Gastrocnemius medialis (tissue), 4 donors: ENCODE data around the gene PTGER4. TPM values are rescaled to one million over a fixed set of nuclear protein-coding genes. Genes with fewer than 3 reads are reported as not detected.
"Not testable (repeated sequence)": the region's sequence is repeated elsewhere in the genome, so short reads cannot be mapped to it uniquely, and the experiment has no call there.

Experiments
- ATAC-seq, 2 donors: fragments of 150-250 bp; one replicate each; pipeline ENCODE4 v1.9.1; 2016
- DNase-seq, 2 donors: peaks; one replicate each; pipeline ENCODE4 v3.0.0-alpha.2; 2019
- H3K27ac ChIP-seq, 4 donors: fragments of 200-600 bp; sonication (generic); 1 replicate in 1 of 4; 2 replicates in 3 of 4; pipeline ENCODE4 v1.5.1; 2016 to 2018; ENCODE audit warnings: mild to moderate bottlenecking in 2 of 4, moderate library complexity in 1 of 4
- H3K27me3 ChIP-seq, 3 donors: fragments of 200-600 bp; sonication (generic) in 2 of 3; 1 replicate in 1 of 3; 2 replicates in 2 of 3; pipeline versions ENCODE4 v1.5.1 to v1.6.0; 2016 to 2019; ENCODE audit warnings: mild to moderate bottlenecking in 1 of 3, moderate library complexity in 1 of 3
- H3K36me3 ChIP-seq, 2 donors: fragments of 200-600 bp; sonication (generic) in 1 of 2; one replicate each; pipeline ENCODE4 v1.5.1; 2017 to 2018
- H3K4me1 ChIP-seq, 2 donors: fragments of 200-600 bp; sonication (generic) in 1 of 2; one replicate each; pipeline ENCODE4 v1.5.1; 2016 to 2017; ENCODE audit warnings: mild to moderate bottlenecking in 2 of 2
- H3K4me3 ChIP-seq, 4 donors: fragments of 200-600 bp; sonication (generic) in 3 of 4; 1 replicate in 1 of 4; 2 replicates in 3 of 4; pipeline ENCODE4 v1.5.1; 2016 to 2019; ENCODE audit warnings: mild to moderate bottlenecking in 2 of 4
- H3K9me3 ChIP-seq, 3 donors: fragments of 200-600 bp; sonication (generic) in 2 of 3; 1 replicate in 1 of 3; 2 replicates in 2 of 3; pipeline ENCODE4 v1.5.1; 2016 to 2019
- POLR2A ChIP-seq, 2 donors: fragments of 450-650 bp; IDR thresholded peaks; one replicate each; pipeline ENCODE4 v1.6.1; 2017; ENCODE audit warnings: antibody characterized with exemption in 2 of 2, mild to moderate bottlenecking in 2 of 2, moderate library complexity in 2 of 2
- in situ Hi-C, 4 donors: fragments of 200-750 bp; cut with MboI; loops; one replicate each; pipeline versions ENCODE4 v1.15.0 to v1.8.0; 2017; ENCODE audit warnings: low sequenced_read_pairs in 4 of 4
- intact Hi-C: fragments of 100-400 bp; cut with DNase I; formaldehyde crosslinking; loops from one replicate; pipeline ENCODE4 v1.15.1; 2023; ENCODE audit warnings: low total_unique reads
- total RNA-seq, 4 donors: library from RNA; depleted of rRNA; stranded (reverse); fragments of >200 nt; gene quantifications; one replicate each; pipeline versions ENCODE4 v1.1.0 to v1.2.3, GENCODE V29; 2016
- TF ChIP-seq, protein P1 (sequence below), 5 experiments: fragments of 450-650 bp in 3 of 5; fragments of 200-600 bp in 2 of 5; sonication (generic) in 2 of 5; IDR thresholded peaks in 4 of 5; conservative IDR thresholded peaks in 1 of 5; 1 replicate in 4 of 5; 2 replicates in 1 of 5; pipeline ENCODE4 v1.5.1; 2016 to 2019; ENCODE audit warnings: antibody characterized with exemption in 5 of 5, mild to moderate bottlenecking in 3 of 5, moderate library complexity in 3 of 5

Gene PTGER4
- total RNA-seq, 4 donors from 2014 or later = 4.2 to 11.2 (median 7.4) TPM

DNA sequence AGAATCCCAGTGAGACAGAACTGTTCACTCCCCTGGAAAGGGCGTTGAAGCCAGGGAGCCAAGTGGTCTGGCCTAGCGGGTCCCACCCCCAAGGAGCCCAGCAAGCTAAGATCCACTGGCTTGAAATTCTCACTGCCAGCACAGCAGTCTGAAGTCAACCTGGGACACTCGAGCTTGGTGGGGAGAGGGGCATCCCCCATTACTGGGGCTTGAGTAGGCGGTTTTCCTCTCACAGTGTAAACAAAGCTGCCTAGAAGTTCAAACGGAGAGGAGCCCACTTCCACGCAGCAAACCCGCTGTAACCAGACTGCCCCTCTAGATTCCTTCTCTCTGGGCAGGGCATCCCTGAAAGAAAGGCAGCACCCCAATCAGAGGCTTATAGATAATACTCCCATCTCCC lies 45.1 kb upstream of the PTGER4 start:
- intact Hi-C loops = no loop called here
- Histone ChIP-seq H3K36me3 (no peaks in the 10 kb centered on the region), H3K27me3 (no peaks in the 10 kb centered on the region)

DNA sequence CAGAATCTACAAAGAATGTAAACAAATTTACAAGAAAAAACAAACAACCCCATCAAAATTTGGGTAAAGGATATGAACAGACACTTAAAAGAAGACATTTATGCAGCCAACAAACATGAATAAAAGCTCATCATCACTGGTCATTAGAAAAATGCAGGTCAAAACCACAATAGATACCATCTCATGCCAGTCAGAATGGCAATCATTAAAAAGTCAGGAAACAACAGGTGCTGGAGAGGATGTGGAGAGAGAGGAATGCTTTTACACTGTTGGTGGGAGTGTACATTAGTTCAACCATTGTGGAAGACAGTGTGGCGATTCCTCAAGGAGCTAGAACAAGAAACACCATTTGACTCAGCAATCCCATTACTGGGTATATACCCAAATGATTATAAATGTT lies 40.2 kb upstream of the PTGER4 start:
- H3K9me3 ChIP-seq, H3K4me3 ChIP-seq, DNase-seq, in situ Hi-C loops, ATAC-seq, intact Hi-C loops, H3K27ac ChIP-seq, H3K36me3 ChIP-seq, H3K4me1 ChIP-seq, H3K27me3 ChIP-seq: not testable (repeated sequence)

More for the DNA sequence above, 45.1 kb upstream of the PTGER4 start:
- H3K9me3 ChIP-seq = no peaks in the 10 kb centered on the region
- no peak for ATAC-seq
- DNase-seq = no peak
- H3K4me1 ChIP-seq = no peaks in the 10 kb centered on the region
- H3K4me3 ChIP-seq = no peak overlapping the region
- in situ Hi-C loops = no loop called here
- TF ChIP-seq POLR2A (IDR thresholded peaks at IDR 0.05) = no peak
- TF ChIP-seq, protein P1, sequence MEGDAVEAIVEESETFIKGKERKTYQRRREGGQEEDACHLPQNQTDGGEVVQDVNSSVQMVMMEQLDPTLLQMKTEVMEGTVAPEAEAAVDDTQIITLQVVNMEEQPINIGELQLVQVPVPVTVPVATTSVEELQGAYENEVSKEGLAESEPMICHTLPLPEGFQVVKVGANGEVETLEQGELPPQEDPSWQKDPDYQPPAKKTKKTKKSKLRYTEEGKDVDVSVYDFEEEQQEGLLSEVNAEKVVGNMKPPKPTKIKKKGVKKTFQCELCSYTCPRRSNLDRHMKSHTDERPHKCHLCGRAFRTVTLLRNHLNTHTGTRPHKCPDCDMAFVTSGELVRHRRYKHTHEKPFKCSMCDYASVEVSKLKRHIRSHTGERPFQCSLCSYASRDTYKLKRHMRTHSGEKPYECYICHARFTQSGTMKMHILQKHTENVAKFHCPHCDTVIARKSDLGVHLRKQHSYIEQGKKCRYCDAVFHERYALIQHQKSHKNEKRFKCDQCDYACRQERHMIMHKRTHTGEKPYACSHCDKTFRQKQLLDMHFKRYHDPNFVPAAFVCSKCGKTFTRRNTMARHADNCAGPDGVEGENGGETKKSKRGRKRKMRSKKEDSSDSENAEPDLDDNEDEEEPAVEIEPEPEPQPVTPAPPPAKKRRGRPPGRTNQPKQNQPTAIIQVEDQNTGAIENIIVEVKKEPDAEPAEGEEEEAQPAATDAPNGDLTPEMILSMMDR (IDR thresholded peaks at IDR 0.05 in 4 of 5, conservative IDR thresholded peaks at IDR 0.05 in 1 of 5) = no peak
- no peak overlapping the region for H3K27ac ChIP-seq

DNA sequence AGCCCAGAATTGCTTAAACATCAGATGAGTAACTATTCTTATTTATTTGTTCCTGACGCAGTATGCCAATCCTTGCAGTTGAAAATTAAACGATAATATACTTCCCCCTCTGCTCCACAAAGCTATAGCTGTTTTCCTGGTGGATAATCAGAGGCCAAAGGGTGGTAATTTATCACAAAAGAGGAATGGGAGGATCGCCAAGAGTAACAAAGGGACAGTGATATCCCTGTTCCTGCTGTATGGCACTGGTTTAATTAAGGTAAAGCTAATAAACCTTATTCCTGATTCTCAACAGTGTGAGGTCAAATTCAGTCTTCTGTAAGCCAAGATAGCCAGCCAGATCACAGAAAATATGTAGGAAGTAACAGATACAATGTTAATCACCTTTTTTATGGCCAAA lies 33.4 kb upstream of the PTGER4 start:
- in situ Hi-C loops = no loop called here
- ATAC-seq = no peak

DNA sequence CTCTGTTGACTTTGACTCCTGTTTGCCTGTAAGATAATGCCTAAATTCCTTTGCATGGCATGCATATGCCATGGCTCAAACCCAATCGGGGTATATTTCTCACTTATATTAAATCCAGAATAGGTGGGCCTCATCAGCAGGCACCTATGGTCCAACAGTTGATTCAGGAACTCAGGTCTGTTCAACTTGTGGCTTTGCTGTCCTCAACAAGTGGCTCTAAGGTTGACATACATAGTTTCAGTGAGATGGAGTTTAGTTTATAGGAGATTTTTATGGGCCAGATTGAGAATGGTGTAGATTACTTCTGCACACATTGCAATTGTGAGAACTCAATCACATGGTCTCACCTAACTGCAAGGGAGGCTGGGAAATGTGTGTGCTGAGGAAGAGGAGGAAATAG lies 31.6 kb upstream of the PTGER4 start:
- ATAC-seq (no peak), DNase-seq (no peak)
- no peak overlapping the region for H3K4me3 ChIP-seq
- H3K36me3 ChIP-seq = no peaks in the 10 kb centered on the region
- H3K4me1 ChIP-seq = no peaks in the 10 kb centered on the region
- no peaks in the 10 kb centered on the region for H3K27me3 ChIP-seq
- intact Hi-C loops (no loop called here), in situ Hi-C loops (no loop called here)
- TF ChIP-seq POLR2A (IDR thresholded peaks at IDR 0.05) = no peak
- TF ChIP-seq, protein P1 (IDR thresholded peaks at IDR 0.05 in 4 of 5, conservative IDR thresholded peaks at IDR 0.05 in 1 of 5) = no peak
- no peak overlapping the region for H3K27ac ChIP-seq
- no peaks in the 10 kb centered on the region for H3K9me3 ChIP-seq

More for the DNA sequence above, 33.4 kb upstream of the PTGER4 start:
- no peak for DNase-seq
- H3K36me3 ChIP-seq = no peaks in the 10 kb centered on the region
- TF ChIP-seq POLR2A (IDR thresholded peaks at IDR 0.05) = no peak
- TF ChIP-seq, protein P1 (IDR thresholded peaks at IDR 0.05 in 4 of 5, conservative IDR thresholded peaks at IDR 0.05 in 1 of 5) = no peak
- H3K4me1 ChIP-seq = no peaks in the 10 kb centered on the region
- H3K27me3 ChIP-seq = no peaks in the 10 kb centered on the region
- intact Hi-C loops = no loop called here
- H3K27ac ChIP-seq = no peak overlapping the region
- no peak overlapping the region for H3K4me3 ChIP-seq
- H3K9me3 ChIP-seq = no peaks in the 10 kb centered on the region

DNA sequence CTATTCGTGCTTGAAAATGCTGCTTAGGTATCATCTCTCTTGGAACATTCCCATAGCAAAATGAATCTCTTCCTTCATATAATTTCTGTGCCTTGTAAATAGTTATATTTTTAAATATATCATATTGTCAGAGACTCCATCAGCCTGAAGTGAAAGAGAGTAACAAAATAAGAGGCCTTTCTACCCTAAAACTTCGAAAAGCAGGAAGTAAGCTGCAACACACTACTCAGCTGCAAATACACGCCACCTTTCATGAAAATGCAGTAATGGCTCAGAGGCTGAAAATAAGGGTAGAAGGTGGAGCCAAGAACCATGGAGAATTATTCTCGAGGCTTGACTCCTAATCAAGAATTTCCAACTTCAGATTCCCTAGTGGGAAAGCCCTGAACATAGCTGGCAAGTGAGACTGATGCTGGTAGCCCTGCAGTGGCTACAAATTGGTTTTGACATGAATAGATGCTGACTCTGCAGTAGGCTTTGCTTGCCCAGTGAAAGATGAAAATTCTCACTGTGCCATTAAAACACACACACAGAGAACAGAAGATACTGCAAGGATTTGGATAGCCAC lies 30.2 kb upstream of the PTGER4 start:
- TF ChIP-seq, protein P1 (IDR thresholded peaks at IDR 0.05 in 4 of 5, conservative IDR thresholded peaks at IDR 0.05 in 1 of 5) = no peak
- no peak for TF ChIP-seq POLR2A (IDR thresholded peaks at IDR 0.05)
- no peak for DNase-seq
- no peak for ATAC-seq

More for the DNA sequence above, 30.2 kb upstream of the PTGER4 start:
- H3K36me3 ChIP-seq = no peaks in the 10 kb centered on the region
- H3K27me3 ChIP-seq = no peaks in the 10 kb centered on the region
- no peaks in the 10 kb centered on the region for H3K9me3 ChIP-seq
- in situ Hi-C loops = no loop called here
- no peak overlapping the region for H3K4me3 ChIP-seq
- no peak overlapping the region for H3K27ac ChIP-seq
- intact Hi-C loops = no loop called here
- H3K4me1 ChIP-seq = no peaks in the 10 kb centered on the region
